T1000 (cell line): ENCODE results near the gene CNPY1.

ENCODE experiments used
- DNase-seq: peaks from one replicate; lab custom pipeline; 2025; ENCODE audit warnings: mixed read lengths; lab: John Stamatoyannopoulos, UW

Gene CNPY1

DNA sequence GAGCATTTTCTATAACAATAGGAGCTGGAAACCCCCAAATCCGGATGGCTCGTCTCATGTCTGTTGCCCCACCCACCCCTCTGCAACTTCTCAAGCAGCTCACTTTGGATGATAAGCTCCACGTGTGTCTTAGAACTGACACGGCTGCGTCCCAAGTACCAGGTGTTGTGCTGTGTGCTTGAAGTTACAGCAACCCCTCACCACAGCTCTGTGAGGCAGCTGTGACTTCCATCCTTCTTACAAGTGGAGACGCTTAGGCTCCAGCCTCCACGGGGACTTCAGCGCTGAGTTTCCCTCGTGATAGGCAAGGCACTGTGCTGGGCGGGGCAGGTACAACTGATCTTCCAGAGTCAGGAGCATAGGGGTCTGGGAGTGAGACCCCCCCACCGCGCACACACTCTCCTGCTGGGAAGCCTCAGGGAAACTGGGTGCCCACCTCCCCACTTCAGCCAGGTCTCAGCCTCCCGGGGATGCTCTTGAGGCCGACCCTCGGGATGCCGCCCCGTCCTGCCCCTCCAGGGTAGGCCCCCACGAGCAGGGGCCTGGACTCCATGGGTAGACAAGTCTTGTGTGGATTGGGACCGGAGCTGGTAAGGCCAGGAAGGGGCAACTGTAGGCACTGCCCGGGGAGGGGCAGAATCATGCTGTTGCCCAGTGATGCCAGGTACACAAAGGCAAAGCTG, 57.1 kb downstream of the CNPY1 start:
- no peak for DNase-seq

- DNase-seq: no peak
These were observed 57.8 kb downstream of the CNPY1 start for GRCh38 chr7:155488483-155489127.

GRCh38 chr7:155487509-155488482, 58.6 kb downstream of the CNPY1 start:
- no peak for DNase-seq

DNA sequence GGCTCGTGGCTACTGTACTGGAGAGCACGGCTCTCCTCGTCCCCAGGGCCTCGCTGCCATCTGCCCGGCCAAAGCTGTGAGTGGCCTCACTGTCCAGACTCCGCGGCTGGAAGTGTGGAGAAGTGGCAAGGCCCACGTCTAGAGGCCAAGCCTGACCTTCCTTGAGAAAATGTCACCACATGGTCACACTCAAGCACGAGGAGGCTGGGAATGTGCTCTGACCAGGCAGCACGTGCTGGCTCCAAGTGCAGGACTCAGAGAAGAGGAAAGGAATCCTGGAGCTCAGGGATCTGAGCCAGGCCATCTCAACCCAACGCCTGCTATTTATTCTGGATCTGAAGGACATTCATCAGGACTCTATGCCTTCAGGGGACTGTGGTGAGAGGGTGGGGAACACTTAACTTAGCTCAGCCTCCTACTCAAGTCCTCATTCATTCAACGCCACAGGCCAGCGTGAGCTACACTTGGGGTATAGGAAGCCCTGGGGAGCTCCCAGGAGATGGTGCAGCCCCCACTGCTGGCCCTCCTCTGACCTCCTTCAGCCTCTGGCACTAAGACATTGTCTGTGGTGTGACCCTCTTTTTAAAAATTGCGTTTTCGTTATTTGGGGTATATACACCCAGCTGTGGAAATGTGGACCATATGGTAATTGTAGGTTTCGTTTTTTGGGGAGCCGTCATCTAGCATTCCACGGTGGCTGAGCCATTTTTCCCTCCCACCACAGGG, 59.4 kb downstream of the CNPY1 start:
- DNase-seq: no peak

GRCh38 chr7:155484483-155485399, 61.6 kb downstream of the CNPY1 start:
- no peak for DNase-seq

DNA sequence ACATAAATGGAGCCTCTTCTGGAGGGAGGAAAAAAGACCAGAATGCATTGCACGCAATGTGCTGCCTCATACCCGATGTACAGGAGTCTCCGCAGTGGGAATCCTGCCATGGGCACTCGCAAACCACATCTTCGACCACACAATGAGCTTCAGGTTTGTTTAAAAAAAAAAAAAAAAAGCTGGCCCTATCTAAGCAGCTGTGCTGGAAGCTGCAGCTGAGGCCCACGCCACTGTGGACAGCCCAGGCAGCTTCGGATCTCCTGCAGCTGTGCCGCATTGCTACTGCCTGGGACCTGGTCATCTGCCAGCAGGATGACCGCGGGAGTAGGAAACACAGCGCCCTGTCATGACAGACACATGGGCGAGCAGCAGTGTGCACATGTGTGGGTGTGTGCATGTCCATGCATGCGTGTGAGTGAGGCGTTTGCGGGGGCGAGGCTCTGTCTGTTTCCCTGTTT, 62.5 kb downstream of the CNPY1 start:
- DNase-seq: no peak

- no peak for DNase-seq
These were observed 63.1 kb downstream of the CNPY1 start for GRCh38 chr7:155483245-155483644.

GRCh38 chr7:155482511-155483183, 63.7 kb downstream of the CNPY1 start:
- no peak for DNase-seq

- no peak for DNase-seq
These were observed 64.6 kb downstream of the CNPY1 start for GRCh38 chr7:155481764-155482163.

DNA sequence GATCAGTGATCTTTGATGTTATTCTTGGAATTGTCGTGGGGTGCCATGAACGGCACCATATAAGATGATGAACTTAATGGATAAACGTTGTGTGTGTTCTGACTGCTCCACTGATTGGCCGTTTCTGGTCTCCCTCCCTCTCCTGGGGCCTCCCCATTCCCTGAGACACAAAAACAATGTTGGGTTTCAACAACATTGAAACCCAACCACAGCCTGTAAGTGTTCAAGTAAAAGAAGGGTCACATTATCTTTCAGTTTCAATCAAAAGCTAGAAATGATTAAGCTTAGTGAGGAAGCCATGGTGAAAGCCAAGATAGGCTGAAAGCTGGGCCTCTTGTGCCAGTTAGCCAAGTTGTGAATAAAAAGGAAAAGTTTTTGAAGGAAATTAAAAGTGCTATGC, 68.9 kb downstream of the CNPY1 start:
- DNase-seq: no peak

GRCh38 chr7:155471718-155472117, 74.6 kb downstream of the CNPY1 start:
- DNase-seq: no peak

GRCh38 chr7:155470686-155471638, 75.4 kb downstream of the CNPY1 start:
- no peak for DNase-seq

GRCh38 chr7:155470186-155470487, 76.2 kb downstream of the CNPY1 start:
- DNase-seq: no peak

DNA sequence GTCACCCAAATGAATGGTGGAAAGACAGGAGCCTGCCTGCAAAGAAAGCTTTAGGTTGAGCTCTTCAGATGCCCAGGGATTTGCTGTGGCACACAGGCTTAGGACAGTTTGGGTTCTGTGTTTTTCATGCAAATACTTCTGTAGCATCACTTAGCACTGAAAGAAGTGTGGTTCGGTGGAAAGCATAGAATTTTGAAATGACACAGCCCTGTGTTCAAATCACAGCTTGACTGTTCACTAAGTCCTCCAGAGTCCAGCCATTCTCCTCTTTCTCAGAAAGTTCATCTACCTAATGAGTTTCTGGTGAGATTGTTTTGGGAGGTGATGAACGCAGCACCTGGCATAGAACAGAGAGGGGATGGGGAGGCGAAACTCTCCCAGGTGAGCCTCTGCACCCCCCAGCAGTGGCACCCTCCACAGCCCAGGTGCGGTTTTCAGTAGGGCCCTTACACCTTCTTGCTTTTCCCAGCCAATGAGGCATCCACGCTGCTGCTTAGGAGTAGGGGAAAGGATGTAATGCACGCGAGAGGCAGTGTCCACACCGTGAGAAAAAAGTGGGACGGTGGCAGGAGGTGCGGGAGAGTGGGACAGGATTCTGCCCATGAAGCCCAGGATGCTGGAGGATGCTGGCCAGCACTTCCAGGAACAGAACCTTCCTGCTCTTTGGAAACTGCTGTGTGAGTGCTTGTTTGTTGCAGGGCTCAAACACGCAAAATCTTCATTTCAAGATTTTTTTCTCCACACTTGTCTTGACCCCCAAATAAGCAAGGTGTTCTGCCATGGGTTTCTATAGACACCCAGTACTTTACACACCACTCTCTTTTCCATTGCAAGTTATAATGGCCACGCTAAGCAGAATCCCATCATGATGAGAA, 76.8 kb downstream of the CNPY1 start:
- no peak for DNase-seq

- no peak for DNase-seq
These were observed 77.6 kb downstream of the CNPY1 start for GRCh38 chr7:155468785-155469148.

DNA sequence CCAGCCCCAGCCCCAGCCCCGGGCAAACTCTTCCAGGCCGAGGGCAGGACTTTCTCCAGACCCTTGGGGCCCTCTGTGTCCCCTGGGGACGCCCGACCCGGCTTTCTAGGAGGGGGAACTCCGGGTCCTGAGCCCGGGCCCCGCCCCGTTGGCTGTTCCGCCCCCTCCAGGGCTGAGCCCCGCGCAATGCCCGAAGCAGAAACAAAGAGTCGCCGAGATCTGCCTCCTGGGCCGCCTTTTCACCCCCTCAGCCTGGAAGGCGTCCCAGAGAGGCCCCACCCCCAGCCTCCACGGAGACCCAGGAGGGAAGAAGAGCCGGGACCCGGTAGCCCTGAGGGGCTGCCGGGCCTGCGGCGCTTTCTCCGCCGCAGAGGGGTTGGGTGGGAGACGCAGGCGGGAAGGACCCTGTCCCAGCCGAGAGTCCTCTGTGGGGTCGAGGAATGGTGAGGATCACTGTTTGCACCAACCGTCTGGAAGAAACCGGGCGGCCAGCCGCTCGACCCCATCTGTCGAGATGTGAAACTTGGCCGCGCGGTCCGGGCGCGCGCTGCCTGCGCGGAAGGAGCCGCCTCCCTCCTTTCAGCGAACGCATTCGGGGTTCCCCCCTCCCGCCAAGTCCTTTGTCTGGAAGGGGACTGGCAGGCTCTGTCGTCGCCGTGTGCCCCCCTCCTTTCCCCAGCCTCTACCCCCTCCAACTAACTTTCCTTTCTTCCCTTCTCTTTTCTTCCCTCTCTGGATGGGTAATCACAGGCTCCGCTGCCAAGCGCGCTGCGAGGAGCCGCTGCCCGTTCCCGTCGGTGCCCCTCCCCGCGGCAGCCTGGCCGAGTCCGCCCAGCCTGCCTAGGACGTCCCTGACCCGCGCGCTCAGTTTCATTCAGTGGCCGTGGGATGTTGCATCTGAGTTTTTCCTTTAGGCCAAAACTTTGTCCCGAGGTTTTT, 78.2 kb downstream of the CNPY1 start:
- no peak for DNase-seq
